HCT116 (cell line): ENCODE results near the gene BICDL2.

Experiments
- EZH2 ChIP-seq: fragments of 200-600 bp; sonication (generic); IDR thresholded peaks from 2 replicates; pipeline ENCODE4 v1.6.1; 2017; ENCODE audit warnings: antibody characterized with exemption, mixed run types
- ZNF274 ChIP-seq: fragments of 200-500 bp; sonication (Bioruptor generic); IDR thresholded peaks from 2 replicates; pipeline ENCODE4 v1.6.1; 2014; ENCODE audit warnings: mild to moderate bottlenecking, low read depth, low read length, inconsistent platforms
- TF ChIP-seq, protein P1 (sequence below), 3 experiments: fragments of 200-600 bp in 1 of 3; sonication (generic) in 1 of 3; IDR thresholded peaks in 2 of 3; conservative IDR thresholded peaks in 1 of 3; 2 replicates each; pipeline ENCODE4 v1.5.1; 2012 to 2017; ENCODE audit warnings: low read depth in 2 of 3, low read length in 2 of 3, antibody characterized with exemption in 1 of 3, borderline replicate concordance in 1 of 3, control low read depth in 1 of 3, mild to moderate bottlenecking in 1 of 3, mixed read lengths in 1 of 3, mixed run types in 1 of 3, moderate library complexity in 1 of 3; ENCODE audit not compliant: insufficient read depth in 1 of 3

GRCh38 chr16:2985893-2986355, 50.8 kb downstream of the BICDL2 start:
- no peak for TF ChIP-seq EZH2
- TF ChIP-seq ZNF274, result no peak
- TF ChIP-seq, protein P1, sequence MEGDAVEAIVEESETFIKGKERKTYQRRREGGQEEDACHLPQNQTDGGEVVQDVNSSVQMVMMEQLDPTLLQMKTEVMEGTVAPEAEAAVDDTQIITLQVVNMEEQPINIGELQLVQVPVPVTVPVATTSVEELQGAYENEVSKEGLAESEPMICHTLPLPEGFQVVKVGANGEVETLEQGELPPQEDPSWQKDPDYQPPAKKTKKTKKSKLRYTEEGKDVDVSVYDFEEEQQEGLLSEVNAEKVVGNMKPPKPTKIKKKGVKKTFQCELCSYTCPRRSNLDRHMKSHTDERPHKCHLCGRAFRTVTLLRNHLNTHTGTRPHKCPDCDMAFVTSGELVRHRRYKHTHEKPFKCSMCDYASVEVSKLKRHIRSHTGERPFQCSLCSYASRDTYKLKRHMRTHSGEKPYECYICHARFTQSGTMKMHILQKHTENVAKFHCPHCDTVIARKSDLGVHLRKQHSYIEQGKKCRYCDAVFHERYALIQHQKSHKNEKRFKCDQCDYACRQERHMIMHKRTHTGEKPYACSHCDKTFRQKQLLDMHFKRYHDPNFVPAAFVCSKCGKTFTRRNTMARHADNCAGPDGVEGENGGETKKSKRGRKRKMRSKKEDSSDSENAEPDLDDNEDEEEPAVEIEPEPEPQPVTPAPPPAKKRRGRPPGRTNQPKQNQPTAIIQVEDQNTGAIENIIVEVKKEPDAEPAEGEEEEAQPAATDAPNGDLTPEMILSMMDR (IDR thresholded peaks at IDR 0.05 in 2 of 3, conservative IDR thresholded peaks at IDR 0.05 in 1 of 3; ENCODE audit: borderline replicate concordance in 1 of 3, insufficient read depth in 1 of 3, low read depth in 2 of 3, low read length in 2 of 3), result no peak
